Measurements from ENCODE around the gene ZNF3. TPM values are rescaled to one million over a fixed set of nuclear protein-coding genes. Genes with fewer than 3 reads are reported as not detected.
A peak's percentile ranks its signal among the peaks of the same experiment; 100 is the strongest.

The ZNF3 gene
- total RNA-seq, 2 donors from 2014 or later, result 20.5 to 21.4 TPM

DNA sequence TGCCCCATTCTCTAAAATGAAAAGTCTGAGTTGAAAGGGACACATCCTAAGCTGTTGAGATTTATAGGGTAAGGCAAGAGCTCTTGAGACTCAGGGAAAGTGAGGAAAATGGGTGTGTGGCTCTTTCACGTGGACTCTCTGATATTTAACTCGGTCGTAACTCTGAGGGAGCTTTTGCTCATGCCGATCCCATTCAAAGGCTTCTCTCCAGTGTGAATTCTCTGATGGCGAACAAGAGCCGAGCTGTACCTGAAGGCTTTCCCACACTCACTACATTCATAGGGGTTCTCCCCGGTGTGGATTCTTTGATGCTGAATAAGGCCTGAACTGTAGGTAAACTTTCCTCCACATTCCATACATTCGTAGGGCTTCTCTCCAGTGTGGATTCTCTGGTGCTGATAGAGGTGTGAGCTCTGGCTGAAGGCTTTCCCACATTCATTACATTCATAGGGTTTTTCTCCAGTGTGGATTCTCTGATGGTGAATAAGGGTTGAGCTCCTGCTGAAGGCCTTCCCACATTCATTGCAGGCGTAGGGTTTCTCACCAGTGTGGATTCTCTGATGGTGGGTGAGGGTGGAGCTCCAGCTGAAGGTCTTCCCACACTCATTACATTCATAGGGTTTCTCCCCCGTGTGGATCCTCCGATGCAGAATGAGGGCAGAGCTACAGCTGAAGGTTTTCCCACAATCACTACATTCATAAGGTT, 10.4 kb downstream of the ZNF3 start:
- Histone ChIP-seq H3K4me3 (no peak overlapping the region), H3K36me3 (peaks cover 14 to 48% of the 10 kb centered on the region in 2 donors), H3K9me3 (no peaks in the 10 kb centered on the region), H3K27ac (no peak overlapping the region), H3K4me1 (replicated peaks) (no peaks in the 10 kb centered on the region), H3K27me3 (replicated peaks; ENCODE audit: insufficient read depth) (no peaks in the 10 kb centered on the region)
- TF ChIP-seq POLR2AphosphoS5 (IDR thresholded peaks at IDR 0.05), result no peak
- TF ChIP-seq, protein P1, sequence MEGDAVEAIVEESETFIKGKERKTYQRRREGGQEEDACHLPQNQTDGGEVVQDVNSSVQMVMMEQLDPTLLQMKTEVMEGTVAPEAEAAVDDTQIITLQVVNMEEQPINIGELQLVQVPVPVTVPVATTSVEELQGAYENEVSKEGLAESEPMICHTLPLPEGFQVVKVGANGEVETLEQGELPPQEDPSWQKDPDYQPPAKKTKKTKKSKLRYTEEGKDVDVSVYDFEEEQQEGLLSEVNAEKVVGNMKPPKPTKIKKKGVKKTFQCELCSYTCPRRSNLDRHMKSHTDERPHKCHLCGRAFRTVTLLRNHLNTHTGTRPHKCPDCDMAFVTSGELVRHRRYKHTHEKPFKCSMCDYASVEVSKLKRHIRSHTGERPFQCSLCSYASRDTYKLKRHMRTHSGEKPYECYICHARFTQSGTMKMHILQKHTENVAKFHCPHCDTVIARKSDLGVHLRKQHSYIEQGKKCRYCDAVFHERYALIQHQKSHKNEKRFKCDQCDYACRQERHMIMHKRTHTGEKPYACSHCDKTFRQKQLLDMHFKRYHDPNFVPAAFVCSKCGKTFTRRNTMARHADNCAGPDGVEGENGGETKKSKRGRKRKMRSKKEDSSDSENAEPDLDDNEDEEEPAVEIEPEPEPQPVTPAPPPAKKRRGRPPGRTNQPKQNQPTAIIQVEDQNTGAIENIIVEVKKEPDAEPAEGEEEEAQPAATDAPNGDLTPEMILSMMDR (IDR thresholded peaks at IDR 0.05), result no peak
- no peak for TF ChIP-seq POLR2A (IDR thresholded peaks at IDR 0.05)
- intact Hi-C loops (cut with DNase I), result no loop called here
- WGBS, result 97% methylated on average over 11 of the region's 11 CpGs
- DNase-seq (ENCODE audit: low spot score), result no peak

DNA sequence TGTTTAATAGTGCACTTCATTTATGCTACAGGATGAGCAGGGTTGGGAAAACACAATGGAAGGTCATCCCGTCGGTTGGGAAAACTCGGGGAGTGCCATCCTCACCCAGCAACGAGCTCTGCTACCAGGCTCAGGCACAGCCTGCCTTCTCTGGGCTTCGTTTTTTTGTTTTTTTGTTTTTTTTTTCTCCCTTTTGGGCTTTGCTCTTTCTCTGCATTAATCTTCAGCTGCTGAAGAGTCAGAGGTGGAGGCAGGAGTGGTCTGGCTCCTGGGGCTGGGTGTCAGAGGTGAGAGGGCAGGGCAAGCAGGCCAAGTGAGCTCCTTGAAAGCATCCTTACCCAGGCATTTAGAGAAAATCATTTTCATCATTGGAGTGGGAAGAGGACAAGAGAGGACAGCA, 11.5 kb downstream of the ZNF3 start:
- no peak overlapping the region for H3K4me3 ChIP-seq
- no peaks in the 10 kb centered on the region for H3K27me3 ChIP-seq (replicated peaks; ENCODE audit: insufficient read depth)
- no peak for TF ChIP-seq POLR2AphosphoS5 (IDR thresholded peaks at IDR 0.05)
- TF ChIP-seq POLR2A (IDR thresholded peaks at IDR 0.05), result no peak
- TF ChIP-seq, protein P1 (IDR thresholded peaks at IDR 0.05), result no peak
- H3K27ac ChIP-seq, result no peak overlapping the region
- H3K9me3 ChIP-seq, result no peaks in the 10 kb centered on the region
- intact Hi-C loops (cut with DNase I), result no loop called here
- DNase-seq (ENCODE audit: low spot score), result no peak
- peaks cover 14 to 43% of the 10 kb centered on the region in 2 donors for H3K36me3 ChIP-seq
- H3K4me1 ChIP-seq (replicated peaks), result no peaks in the 10 kb centered on the region
- WGBS, result 96% methylated on average over 5 of the region's 5 CpGs

DNA sequence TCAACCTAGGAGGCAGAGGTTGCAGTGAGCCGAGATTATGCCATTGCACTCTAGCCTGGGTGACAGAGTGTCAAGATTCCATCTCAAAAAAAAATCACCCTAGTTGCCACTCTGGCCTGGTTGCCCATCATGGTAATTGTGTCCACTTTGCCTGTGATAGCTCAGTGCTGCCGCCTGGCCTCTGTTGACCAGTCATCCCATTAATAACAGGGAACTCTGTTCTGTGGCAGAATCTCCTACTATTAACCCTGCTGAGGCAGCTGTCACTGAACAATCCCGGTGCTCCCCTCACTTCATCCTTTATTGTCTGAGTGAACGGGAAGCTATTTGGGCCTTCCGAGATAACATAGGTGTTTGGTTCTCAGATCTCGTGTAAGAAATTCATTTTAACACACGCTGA, 14.6 kb downstream of the ZNF3 start:
- TF ChIP-seq POLR2AphosphoS5 (IDR thresholded peaks at IDR 0.05) (no peak), POLR2A (IDR thresholded peaks at IDR 0.05) (no peak)
- TF ChIP-seq, protein P1 (IDR thresholded peaks at IDR 0.05), result no peak

DNA sequence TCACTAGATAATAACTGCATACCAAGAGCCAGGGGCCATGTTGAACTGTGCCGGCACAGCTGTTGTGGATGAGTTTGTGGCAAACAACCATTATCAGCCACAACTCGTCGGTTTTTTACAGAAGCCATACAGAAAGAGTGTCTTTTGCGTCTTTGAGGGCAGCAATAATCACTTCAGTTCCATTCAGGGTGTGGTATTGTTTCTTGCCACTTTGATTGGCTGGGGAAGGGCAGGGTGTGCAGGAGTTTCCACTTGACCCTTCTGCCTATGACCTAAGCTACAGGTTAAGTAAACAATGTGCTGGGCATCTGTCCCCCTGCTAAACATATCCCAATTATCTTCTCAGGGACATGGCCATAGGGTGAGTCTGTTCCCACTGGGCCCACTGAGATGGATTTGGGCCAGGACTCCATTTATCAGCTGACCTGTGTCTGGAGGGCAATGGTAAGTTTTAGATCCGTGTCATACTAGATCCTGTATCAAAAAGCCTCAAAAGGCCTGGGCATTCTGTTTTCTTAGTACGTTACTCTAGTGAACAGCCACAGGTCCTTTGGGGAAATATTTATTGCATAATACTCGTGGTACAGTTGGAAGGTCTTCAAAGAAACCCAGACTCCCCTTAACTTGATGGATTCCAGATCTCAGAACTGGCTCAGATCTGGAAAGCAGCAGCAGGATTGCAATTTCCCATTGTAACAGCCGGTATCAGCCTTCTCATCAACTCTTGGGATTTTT, 15.9 kb downstream of the ZNF3 start:
- peaks cover 0 to 6% of the 10 kb centered on the region in 2 donors for H3K36me3 ChIP-seq
- H3K27ac ChIP-seq, result peak overlapping the region in 1 of 2 donors; percentile 23
- no peaks in the 10 kb centered on the region for H3K9me3 ChIP-seq
- H3K4me1 ChIP-seq (replicated peaks), result no peaks in the 10 kb centered on the region
- no peaks in the 10 kb centered on the region for H3K27me3 ChIP-seq (replicated peaks; ENCODE audit: insufficient read depth)
- peak; percentile 31 for TF ChIP-seq POLR2AphosphoS5 (IDR thresholded peaks at IDR 0.05)
- TF ChIP-seq, protein P1 (IDR thresholded peaks at IDR 0.05), result no peak
- 40% methylated on average over 8 of the region's 8 CpGs for WGBS
- intact Hi-C loops (cut with DNase I), result no loop called here
- H3K4me3 ChIP-seq, result no peak overlapping the region
- no peak for DNase-seq (ENCODE audit: low spot score)

More for the DNA sequence above, 14.6 kb downstream of the ZNF3 start:
- H3K4me3 ChIP-seq, result no peak overlapping the region
- no peaks in the 10 kb centered on the region for H3K27me3 ChIP-seq (replicated peaks; ENCODE audit: insufficient read depth)
- no peaks in the 10 kb centered on the region for H3K4me1 ChIP-seq (replicated peaks)
- H3K36me3 ChIP-seq, result peaks cover 12 to 19% of the 10 kb centered on the region in 2 donors
- H3K27ac ChIP-seq, result no peak overlapping the region
- intact Hi-C loops (cut with DNase I), result no loop called here
- 91% methylated on average over 7 of the region's 7 CpGs for WGBS
- H3K9me3 ChIP-seq, result no peaks in the 10 kb centered on the region
- DNase-seq (ENCODE audit: low spot score), result no peak

All from prostate gland (tissue), 2 donors.